ENCODE measurements around the gene ADAM10.

GRCh38 chr15:58604455-58604923 lies 145.0 kb downstream of the ADAM10 start:
- TF ChIP-seq CTCF (IDR thresholded peaks at IDR 0.05 in 4 of 5, conservative IDR thresholded peaks at IDR 0.05 in 1 of 5) (no peak), POLR2A (IDR thresholded peaks at IDR 0.05) (no peak)
